SK-N-SH treated with all-trans-retinoic acid at 6 μM for 48 hours (cell line): ENCODE measurements around the gene HIP1.

Source experiments
- ARNTL ChIP-seq: fragments of 450-650 bp; formaldehyde crosslinking; IDR thresholded peaks from 2 replicates; pipeline ENCODE4 v1.5.0; 2020; ENCODE audit warnings: low read depth, mild to moderate bottlenecking, moderate library complexity, borderline replicate concordance
- TCF4 ChIP-seq: fragments of 250-450 bp; sonication (Bioruptor Pico); IDR thresholded peaks from 2 replicates; pipeline ENCODE4 v1.8.0; 2021; ENCODE audit warnings: mild to moderate bottlenecking, moderate library complexity, borderline replicate concordance

DNA sequence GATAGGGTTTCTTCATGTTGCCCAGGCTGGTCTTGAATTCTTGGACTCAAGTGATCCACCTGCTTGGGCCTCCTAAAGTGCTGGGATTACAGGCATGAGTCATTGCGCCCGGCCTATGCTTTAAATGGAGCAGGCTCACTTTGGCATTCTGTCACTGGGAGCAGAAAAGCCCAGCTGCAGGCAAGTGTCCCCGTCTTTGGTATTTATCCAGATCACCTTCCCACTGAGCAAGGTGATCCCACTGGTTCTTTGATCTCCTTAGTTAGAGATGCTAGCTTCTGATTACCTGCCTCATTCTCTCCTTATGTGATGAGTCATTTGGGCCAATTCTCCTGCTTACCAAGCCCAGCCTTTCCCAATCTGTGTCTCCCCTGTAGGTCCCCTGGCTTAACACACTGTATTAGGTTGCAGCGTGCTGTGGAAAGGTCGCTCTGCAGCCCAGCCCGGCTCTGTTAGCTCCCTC, 207.4 kb downstream of the HIP1 start:
- TF ChIP-seq TCF4 (CRISPR knock-in tag): no peak
- no peak for TF ChIP-seq ARNTL (CRISPR knock-in tag)
